ENCODE data around the gene PLXNA1.

The PLXNA1 gene

GRCh38 chr3:127025456-127025855 is 42.5 kb downstream of the PLXNA1 start:
- no peak for DNase-seq

GRCh38 chr3:127026036-127026435 is 43.1 kb downstream of the PLXNA1 start:
- DNase-seq, result no peak

GRCh38 chr3:127026661-127027060 is 43.7 kb downstream of the PLXNA1 start:
- no peak for DNase-seq

GRCh38 chr3:127027061-127027735 is 44.3 kb downstream of the PLXNA1 start:
- no peak for DNase-seq

GRCh38 chr3:127027811-127028548 is 45.1 kb downstream of the PLXNA1 start:
- DNase-seq, result no peak

GRCh38 chr3:127028781-127029657 is 46.1 kb downstream of the PLXNA1 start:
- no peak for DNase-seq

- no peak for DNase-seq
Observed at GRCh38 chr3:127029658-127030507, 47.0 kb downstream of the PLXNA1 start.

- DNase-seq, result no peak
Observed at GRCh38 chr3:127030508-127031412, 47.8 kb downstream of the PLXNA1 start.

GRCh38 chr3:127031413-127031810 is 48.5 kb downstream of the PLXNA1 start:
- DNase-seq, result no peak

- DNase-seq, result no peak
Observed at GRCh38 chr3:127031845-127032244, 48.9 kb downstream of the PLXNA1 start.

GRCh38 chr3:127032296-127032990 is 49.5 kb downstream of the PLXNA1 start:
- no peak for DNase-seq
